PC-3 (cell line): ENCODE measurements around the gene DLG1. TPM values are rescaled to one million over a fixed set of nuclear protein-coding genes. Genes with fewer than 3 reads are reported as not detected.

Experiments used
- ATAC-seq: fragments of 200-7000 bp; cut with Tn5 transposase; 2 replicates; pipeline ENCODE4 v1.9.1; 2020; ENCODE audit warnings: mild to moderate bottlenecking, moderate library complexity
- BruUV-seq: library from RNA; stranded (reverse); fragments of 400-500 nt; replicated peaks from 2 replicates; lab custom pipeline; 2021; lab: Mats Ljungman, UMichigan
- CTCF ChIA-PET: fragments of 300-600 bp; sonication (Branson Sonifier 250); formaldehyde crosslinking; loops from one replicate; lab custom pipeline; 2022; ENCODE audit warnings: antibody characterized with exemption; lab: Charles Lee
- POLR2A ChIA-PET: fragments of 300-600 bp; sonication (Branson Sonifier 250); formaldehyde crosslinking; loops from one replicate; lab custom pipeline; 2022; ENCODE audit warnings: antibody characterized with exemption; ENCODE audit not compliant: unreplicated experiment; lab: Charles Lee
- DNase-seq: peaks from one replicate; pipeline ENCODE4 v3.0.0-alpha.2; 2015
- H2AFZ ChIP-seq: fragments of 300-600 bp; sonication (generic); 2 replicates; pipeline ENCODE4 v1.6.0; 2016; ENCODE audit warnings: antibody characterized with exemption, low read length
- H3F3A ChIP-seq: fragments of 300-600 bp; sonication (generic); one replicate; pipeline ENCODE4 v1.6.0; 2017; ENCODE audit warnings: antibody characterized with exemption, low read length, control low read depth, mild to moderate bottlenecking; ENCODE audit not compliant: unreplicated experiment
- H3K27ac ChIP-seq: fragments of 300-600 bp; sonication (generic); 2 replicates; pipeline ENCODE4 v1.5.1; 2016; ENCODE audit warnings: mild to moderate bottlenecking, low read length
- H3K27me3 ChIP-seq: fragments of 300-600 bp; sonication (generic); 2 replicates; pipeline ENCODE4 v1.6.1; 2016; ENCODE audit warnings: low read length, mixed read lengths
- H3K36me3 ChIP-seq: fragments of 300-600 bp; sonication (generic); 2 replicates; pipeline ENCODE4 v1.6.1; 2016; ENCODE audit warnings: low read depth, mixed run types, low read length, mixed read lengths
- H3K4me1 ChIP-seq: fragments of 300-600 bp; sonication (generic); 2 replicates; pipeline ENCODE4 v1.5.1; 2016; ENCODE audit warnings: low read length; ENCODE audit not compliant: insufficient read depth
- H3K4me2 ChIP-seq: fragments of 300-600 bp; sonication (generic); 2 replicates; pipeline ENCODE4 v1.6.0; 2016; ENCODE audit warnings: low read length
- H3K4me3 ChIP-seq: fragments of 300-600 bp; sonication (generic); 2 replicates; pipeline ENCODE4 v1.5.1; 2016; ENCODE audit warnings: mild to moderate bottlenecking, low read length, mixed read lengths
- H3K79me2 ChIP-seq: fragments of 300-600 bp; sonication (generic); 2 replicates; pipeline ENCODE4 v1.6.1; 2017; ENCODE audit warnings: low read length, mixed read lengths
- H3K9ac ChIP-seq: fragments of 300-600 bp; sonication (generic); 2 replicates; pipeline ENCODE4 v1.6.0; 2016; ENCODE audit warnings: mild to moderate bottlenecking, low read length
- H3K9me2 ChIP-seq: fragments of 300-600 bp; sonication (generic); replicated peaks from 2 replicates; pipeline ENCODE4 v1.6.1; 2016; ENCODE audit warnings: mixed run types, low read length, mixed read lengths
- H3K9me3 ChIP-seq: fragments of 300-600 bp; sonication (generic); 2 replicates; pipeline ENCODE4 v1.6.1; 2016; ENCODE audit warnings: low read length, mixed read lengths
- H4K20me1 ChIP-seq: fragments of 300-600 bp; sonication (generic); 2 replicates; pipeline ENCODE4 v1.6.1; 2016; ENCODE audit warnings: low read length, mixed read lengths
- EZH2 ChIP-seq: fragments of 300-600 bp; sonication (generic); IDR thresholded peaks from one replicate; pipeline ENCODE4 v1.6.1; 2017; ENCODE audit warnings: antibody characterized with exemption, mild to moderate bottlenecking, low read length; ENCODE audit not compliant: unreplicated experiment
- EZH2phosphoT487 ChIP-seq: fragments of 300-600 bp; sonication (generic); IDR thresholded peaks from 2 replicates; pipeline ENCODE4 v1.6.1; 2018; ENCODE audit warnings: mild to moderate bottlenecking, antibody characterized with exemption, low read length, borderline replicate concordance
- intact Hi-C: fragments of 100-400 bp; cut with micrococcal nuclease; formaldehyde crosslinking; loops from 2 replicates; pipeline ENCODE4 v1.9.0; 2023
- total RNA-seq: library from RNA; depleted of rRNA; stranded (reverse); fragments of >200 nt; gene quantifications from 2 replicates; pipeline ENCODE4 v1.2.3, GENCODE V29; 2014
- TF ChIP-seq, protein P1 (sequence below): fragments of 300-600 bp; sonication (generic); conservative IDR thresholded peaks from 2 replicates; pipeline ENCODE4 v1.5.1; 2017; ENCODE audit warnings: antibody characterized with exemption, low read depth, mild to moderate bottlenecking, low read length

Gene DLG1
- total RNA-seq, 1 experiment from 2014 or later, result 60.8 TPM

DNA sequence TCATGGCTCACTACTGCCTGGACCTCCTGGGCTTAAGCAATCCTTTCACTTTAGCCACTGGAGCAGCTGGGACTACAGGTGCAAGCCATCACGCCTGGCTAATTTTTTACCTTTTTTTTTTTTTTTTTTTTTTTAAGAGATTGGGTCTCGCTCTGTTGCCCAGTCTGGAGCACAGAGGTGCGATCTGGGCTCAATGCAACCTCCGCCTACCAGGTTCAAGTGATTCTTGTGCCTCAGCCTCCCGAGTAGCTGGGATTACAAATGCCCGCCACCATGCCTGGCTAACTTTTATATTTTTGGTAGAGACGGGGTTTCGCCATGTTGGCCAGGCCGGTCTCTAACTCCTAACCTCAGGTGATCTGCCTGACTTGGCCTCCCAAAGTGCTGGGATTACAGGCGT, 218.1 kb downstream of the DLG1 start:
- no peaks in the 10 kb centered on the region for H3K27me3 ChIP-seq
- H3K36me3 ChIP-seq, result peaks cover 10% of the 10 kb centered on the region; the same call in 1 of the 2 replicates
- H4K20me1 ChIP-seq, result no peaks in the 10 kb centered on the region
- H3K4me1 ChIP-seq, result peaks cover 7% of the 10 kb centered on the region; the same call in 1 of the 2 replicates
- POLR2A ChIA-PET, result no interaction called here
- H3F3A ChIP-seq, result no peaks in the 10 kb centered on the region
- no peak for ATAC-seq
- BruUV-seq, result no TSS peak
- no peak overlapping the region for H3K9ac ChIP-seq
- no peak overlapping the region for H3K27ac ChIP-seq
- TF ChIP-seq, protein P1, sequence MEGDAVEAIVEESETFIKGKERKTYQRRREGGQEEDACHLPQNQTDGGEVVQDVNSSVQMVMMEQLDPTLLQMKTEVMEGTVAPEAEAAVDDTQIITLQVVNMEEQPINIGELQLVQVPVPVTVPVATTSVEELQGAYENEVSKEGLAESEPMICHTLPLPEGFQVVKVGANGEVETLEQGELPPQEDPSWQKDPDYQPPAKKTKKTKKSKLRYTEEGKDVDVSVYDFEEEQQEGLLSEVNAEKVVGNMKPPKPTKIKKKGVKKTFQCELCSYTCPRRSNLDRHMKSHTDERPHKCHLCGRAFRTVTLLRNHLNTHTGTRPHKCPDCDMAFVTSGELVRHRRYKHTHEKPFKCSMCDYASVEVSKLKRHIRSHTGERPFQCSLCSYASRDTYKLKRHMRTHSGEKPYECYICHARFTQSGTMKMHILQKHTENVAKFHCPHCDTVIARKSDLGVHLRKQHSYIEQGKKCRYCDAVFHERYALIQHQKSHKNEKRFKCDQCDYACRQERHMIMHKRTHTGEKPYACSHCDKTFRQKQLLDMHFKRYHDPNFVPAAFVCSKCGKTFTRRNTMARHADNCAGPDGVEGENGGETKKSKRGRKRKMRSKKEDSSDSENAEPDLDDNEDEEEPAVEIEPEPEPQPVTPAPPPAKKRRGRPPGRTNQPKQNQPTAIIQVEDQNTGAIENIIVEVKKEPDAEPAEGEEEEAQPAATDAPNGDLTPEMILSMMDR, result no peak
- TF ChIP-seq EZH2phosphoT487 (no peak), EZH2 (no peak)
- no peak for DNase-seq
- CTCF ChIA-PET, result no interaction called here
- H3K79me2 ChIP-seq, result no peaks in the 10 kb centered on the region
- no peak overlapping the region for H3K4me3 ChIP-seq
- no peak overlapping the region for H2AFZ ChIP-seq
- H3K9me3 ChIP-seq, result no peaks in the 10 kb centered on the region
- no peak overlapping the region for H3K4me2 ChIP-seq
- intact Hi-C loops, result no loop called here
- no peaks in the 10 kb centered on the region for H3K9me2 ChIP-seq

DNA sequence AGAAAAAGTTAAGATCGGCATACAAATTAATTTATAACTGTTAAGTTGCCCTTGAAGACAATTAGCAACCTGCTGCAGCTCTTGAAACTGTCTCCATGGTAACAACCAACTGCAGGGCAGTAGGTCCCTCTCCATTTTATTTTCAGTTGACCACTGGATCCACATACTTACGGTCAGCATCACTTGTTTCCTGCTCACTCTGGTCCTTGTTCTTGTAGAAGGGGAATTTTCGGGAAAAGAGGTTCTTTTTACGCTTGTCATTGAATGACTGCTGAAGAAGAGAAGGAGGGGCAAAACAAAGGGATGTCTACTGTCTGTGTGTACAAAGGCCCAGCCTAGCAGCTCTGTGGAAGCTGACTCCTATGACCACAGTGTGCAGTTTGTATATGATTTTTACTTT, 222.0 kb downstream of the DLG1 start:
- ChIA-PET CTCF (no interaction called here), POLR2A (no interaction called here)

DNA sequence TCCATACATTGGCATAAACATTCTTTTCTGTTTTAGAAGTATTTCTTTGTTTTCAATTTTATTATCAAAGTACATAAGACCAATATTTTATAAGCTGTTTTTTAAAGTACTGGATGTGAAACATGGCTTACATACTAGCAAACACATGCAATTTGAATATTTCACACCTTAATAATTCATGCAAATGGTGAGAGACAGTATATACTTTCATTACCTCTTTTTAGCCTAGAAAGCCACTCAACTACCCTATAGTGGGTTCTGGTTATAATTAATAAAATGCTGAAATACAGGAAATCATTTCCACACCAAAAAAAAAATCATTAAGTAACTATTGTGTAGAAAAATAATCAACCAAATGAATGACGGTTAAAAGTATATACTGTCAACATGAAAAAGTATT, 230.3 kb downstream of the DLG1 start:
- H3K9me3 ChIP-seq, result no peaks in the 10 kb centered on the region
- ATAC-seq, result no peak
- TF ChIP-seq EZH2 (no peak), EZH2phosphoT487 (no peak)
- TF ChIP-seq, protein P1, result no peak
- no peaks in the 10 kb centered on the region for H3F3A ChIP-seq
- CTCF ChIA-PET, result no interaction called here
- no peak overlapping the region for H3K9ac ChIP-seq
- no peak overlapping the region for H3K4me2 ChIP-seq
- H3K4me3 ChIP-seq, result no peak overlapping the region
- no peaks in the 10 kb centered on the region for H3K4me1 ChIP-seq
- H3K79me2 ChIP-seq, result no peaks in the 10 kb centered on the region
- H2AFZ ChIP-seq, result no peak overlapping the region
- no peak for DNase-seq
- peaks cover 21% of the 10 kb centered on the region for H3K36me3 ChIP-seq
- no peaks in the 10 kb centered on the region for H4K20me1 ChIP-seq
- H3K9me2 ChIP-seq, result no peaks in the 10 kb centered on the region
- intact Hi-C loops, result loop anchor here (10.0 kb wide), 1 partner anchor 117 kb away; no protein-coding TSS in a partner anchor
- H3K27ac ChIP-seq, result no peak overlapping the region
- no peaks in the 10 kb centered on the region for H3K27me3 ChIP-seq
- POLR2A ChIA-PET, result no interaction called here
- BruUV-seq, result no TSS peak

More for the DNA sequence above, 222.0 kb downstream of the DLG1 start:
- Histone ChIP-seq H4K20me1 (no peaks in the 10 kb centered on the region), H3K4me3 (no peak overlapping the region), H3K9me2 (no peaks in the 10 kb centered on the region), H3K9me3 (no peaks in the 10 kb centered on the region), H2AFZ (no peak overlapping the region), H3K27ac (no peak overlapping the region), H3K9ac (no peak overlapping the region), H3F3A (no peaks in the 10 kb centered on the region), H3K36me3 (peaks cover 11% of the 10 kb centered on the region; the same call in 1 of the 2 replicates), H3K79me2 (no peaks in the 10 kb centered on the region), H3K4me1 (no peaks in the 10 kb centered on the region), H3K27me3 (no peaks in the 10 kb centered on the region), H3K4me2 (no peak overlapping the region)
- no peak for TF ChIP-seq EZH2phosphoT487
- TF ChIP-seq EZH2, result no peak
- TF ChIP-seq, protein P1, result no peak
- DNase-seq (no peak), ATAC-seq (no peak)
- intact Hi-C loops, result no loop called here
- no TSS peak for BruUV-seq
